Left forelimb (tissue), 1 donor: ENCODE data around the gene IFNA16.
"Not testable (repeated sequence)": the region's sequence is repeated elsewhere in the genome, so short reads cannot be mapped to it uniquely, and the experiment has no call there.

ENCODE experiments used
- DNase-seq: peaks from one replicate; pipeline ENCODE4 v3.0.0-alpha.2; 2018; ENCODE audit warnings: low spot score

The IFNA16 gene

GRCh38 chr9:21217211-21217610, at the start of gene IFNA16:
Gene IFNA16 (minus strand): TSS chr9:21217311. CDS start chr9:21217305, 6 bp downstream.
- DNase-seq = not testable (repeated sequence)

DNA sequence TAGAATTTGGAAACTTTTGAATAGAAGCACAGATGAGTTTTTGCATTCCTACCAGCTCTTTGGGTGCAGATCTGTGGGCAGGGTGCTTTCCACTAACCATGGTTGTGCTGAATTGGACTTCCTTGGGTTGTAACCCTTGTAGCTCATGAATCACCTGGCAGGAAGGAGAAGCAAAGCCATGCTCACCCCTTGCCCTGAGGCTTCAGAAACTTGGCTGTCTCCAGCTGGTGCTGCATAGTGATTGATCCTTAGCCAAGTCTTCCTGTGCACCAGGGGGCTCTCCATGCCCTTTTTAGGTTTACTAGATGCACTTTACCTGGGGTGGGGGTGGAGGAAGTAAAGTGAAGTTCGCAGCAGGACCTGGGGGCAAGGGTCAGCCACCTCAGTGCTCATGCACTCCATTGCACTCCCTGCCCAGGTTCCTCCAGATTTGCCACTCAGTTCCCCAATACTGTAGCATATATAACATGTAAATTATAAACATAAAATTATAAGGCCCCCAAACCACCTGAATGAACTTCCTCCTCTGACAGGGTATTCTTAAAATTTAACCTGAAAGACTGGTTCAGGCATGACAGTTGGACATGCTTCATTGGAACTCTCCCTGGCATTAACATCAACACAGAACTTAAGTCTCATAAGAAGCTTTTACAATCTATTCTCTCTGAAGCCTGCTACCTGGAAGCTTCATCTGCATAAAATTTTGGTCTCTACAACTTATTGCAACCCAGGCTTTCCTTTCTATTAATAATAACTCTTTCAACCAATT, 48.5 kb upstream of the IFNA16 start:
- DNase-seq = no peak

- DNase-seq = no peak
These were observed 38.6 kb upstream of the IFNA16 start for GRCh38 chr9:21255538-21256212.

DNA sequence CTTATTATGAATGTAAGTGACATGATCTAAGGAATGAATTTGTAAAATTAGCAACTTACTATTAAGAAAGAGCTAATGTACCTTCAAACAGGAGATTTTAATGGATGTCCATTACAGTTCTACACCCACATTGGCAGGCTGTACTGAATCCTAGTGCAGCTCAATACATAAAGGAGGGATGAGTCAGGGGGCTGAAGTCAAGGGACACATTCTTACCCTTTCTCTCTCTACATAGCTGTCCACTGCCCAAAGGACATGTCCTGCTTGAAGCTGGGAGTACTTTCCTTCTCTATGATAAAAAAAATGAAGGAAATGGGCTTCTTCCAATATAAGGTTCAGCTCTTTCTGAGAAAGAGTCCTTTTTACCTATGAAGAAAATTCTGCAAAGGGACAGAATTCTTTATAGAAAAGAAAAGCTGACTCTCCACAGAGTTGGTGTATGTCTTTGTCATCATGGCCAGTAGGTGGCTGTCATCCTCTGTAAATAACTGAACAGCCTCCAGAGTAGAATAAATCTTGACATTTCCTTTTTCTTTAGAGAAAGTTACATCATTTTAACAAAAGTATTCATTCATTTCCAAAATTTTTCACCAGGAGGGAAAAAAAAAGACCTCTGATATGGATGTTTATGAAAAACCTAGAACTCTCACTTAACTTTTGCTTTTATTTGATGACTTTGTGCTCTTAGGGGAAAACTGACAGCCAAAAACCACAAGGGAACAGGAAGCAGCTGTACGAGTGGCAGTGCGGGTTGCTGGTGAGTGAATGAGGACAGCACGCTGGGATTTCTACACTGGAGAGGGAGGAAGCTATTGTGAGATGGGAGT, 35.8 kb upstream of the IFNA16 start:
- DNase-seq = no peak

DNA sequence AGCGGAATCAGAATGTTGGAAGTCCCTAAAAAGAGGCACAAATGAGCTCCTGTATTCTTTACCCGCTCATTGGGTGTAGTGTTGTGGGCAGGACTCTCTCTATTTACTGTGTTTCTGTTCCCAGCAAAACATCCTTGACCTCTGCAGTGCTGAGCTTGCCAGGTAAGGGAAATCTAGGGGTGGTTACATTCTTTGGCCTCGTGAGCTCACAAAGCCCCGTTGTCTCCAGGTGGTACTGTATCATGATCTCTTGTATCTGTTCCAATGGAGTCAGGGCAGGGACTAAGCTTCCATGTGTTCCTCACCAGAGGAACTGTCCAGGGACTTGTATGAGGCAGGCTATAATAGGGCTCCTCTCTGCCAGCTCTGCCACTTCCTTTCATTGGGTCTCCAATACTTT, 34.5 kb upstream of the IFNA16 start:
- no peak for DNase-seq

DNA sequence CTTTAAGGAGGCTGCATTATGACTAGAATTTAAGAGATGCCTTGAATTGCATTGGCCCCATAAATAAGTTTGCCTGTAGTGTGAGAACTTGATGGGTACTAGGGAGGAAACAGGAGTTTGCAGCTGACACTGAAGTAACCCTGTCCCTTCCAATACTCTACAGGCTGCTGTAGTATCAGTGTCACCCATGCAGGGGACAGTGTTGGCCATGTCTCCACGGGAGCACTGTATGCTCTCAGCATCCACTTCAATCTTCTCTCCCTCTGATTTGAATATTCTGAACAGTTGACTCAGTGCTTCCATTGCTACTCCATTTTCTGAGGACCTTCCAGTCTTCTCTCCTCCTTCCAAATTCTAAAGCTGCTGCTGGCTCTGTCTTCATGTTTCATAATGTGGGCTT, 34.1 kb upstream of the IFNA16 start:
- no peak for DNase-seq

GRCh38 chr9:21244836-21245235, 27.7 kb upstream of the IFNA16 start:
- DNase-seq = no peak

- no peak for DNase-seq
These were observed 22.8 kb upstream of the IFNA16 start, which contains the start of gene IFNA14 for GRCh38 chr9:21239911-21240310. Gene IFNA14 (minus strand): TSS chr9:21240005. CDS start chr9:21239935, 70 bp downstream.

DNA sequence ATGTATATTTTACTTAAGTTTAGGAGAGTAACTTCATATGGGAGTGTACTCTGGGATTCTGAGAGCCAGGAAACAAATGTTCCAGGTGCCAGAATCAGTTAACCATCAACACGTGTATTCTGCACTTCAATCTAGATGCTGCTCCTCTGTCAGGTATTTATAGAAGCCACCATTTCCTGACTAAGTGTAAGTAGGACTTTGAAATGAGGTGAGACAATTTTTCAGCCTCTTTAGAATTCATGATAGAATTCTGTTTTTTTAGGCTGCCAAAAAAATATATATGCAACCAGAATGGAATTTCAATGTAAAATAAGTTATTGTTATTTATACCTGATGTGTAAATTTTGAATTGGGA, 19.2 kb upstream of the IFNA16 start:
- DNase-seq = not testable (repeated sequence)

- DNase-seq = not testable (repeated sequence)
These were observed 18.6 kb upstream of the IFNA16 start for GRCh38 chr9:21235468-21236359.

DNA sequence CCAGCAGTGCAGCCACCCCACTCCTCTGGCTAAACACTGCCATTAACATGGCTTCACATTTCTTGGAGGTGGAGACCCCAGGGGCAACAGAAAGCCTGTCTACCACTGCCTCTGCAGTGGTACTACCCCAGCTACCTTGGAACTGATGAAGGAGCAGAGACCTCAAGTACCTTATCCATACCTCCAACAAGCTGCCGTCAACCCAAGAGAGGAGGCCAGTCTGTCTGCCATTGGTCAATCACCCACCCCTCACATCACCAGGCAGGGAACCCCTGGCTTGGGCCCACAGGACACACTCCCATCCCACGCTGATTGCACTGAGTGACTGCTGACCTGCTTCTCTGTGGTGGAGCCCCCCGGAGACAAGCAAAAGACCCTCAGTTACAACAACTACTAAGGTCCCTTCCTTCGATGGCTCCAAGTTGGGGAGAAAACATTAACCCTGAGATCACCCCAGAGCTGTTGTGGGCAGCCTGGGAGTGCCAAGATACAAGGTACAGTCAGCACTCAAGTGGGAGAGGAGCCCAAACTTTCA, 17.1 kb upstream of the IFNA16 start:
- DNase-seq = no peak

DNA sequence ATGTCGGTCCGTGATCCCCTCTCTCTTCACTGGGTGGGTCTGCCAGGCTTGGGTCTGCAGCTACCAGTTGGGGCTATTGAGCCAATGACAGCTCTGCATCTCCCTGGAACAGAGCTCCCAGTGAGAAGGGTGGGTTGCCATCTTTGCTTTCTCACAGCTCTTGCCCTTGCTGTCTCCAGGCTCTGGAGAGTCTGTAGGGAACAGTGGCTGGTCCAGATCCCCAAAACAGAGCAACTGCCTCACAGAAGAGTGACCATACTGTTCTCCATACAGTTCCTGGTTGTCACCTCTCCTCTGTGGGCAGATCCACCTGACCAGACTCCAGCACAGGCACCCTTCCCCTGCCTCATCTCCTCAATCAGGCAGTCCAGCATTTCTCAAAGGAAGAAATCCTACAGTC, 16.1 kb upstream of the IFNA16 start:
- no peak for DNase-seq

DNA sequence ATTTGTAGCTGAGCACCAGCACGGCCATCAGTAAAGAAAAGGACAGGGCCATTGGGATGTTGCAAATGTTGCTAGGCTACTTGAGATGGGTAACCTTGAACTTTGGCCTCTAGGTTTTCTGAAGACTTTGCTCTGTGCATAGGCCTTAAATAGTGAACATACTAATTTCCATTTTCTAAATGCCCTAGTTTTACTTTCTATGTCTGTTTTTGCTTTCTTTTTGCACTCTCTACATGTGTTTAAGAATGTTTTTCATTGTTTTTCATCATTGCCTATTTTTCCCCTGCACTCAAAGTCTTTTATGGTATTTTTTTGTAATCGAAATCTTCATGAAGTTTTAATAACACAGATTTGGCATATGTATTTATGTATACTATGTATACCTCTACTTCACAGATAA, 11.0 kb upstream of the IFNA16 start, which contains the start of gene IFNA17:
TSS of gene IFNA17 (minus strand) at position 101 of the 400 bp plus-strand sequence. CDS start at position 52, 49 bp downstream.
- DNase-seq = no peak

DNA sequence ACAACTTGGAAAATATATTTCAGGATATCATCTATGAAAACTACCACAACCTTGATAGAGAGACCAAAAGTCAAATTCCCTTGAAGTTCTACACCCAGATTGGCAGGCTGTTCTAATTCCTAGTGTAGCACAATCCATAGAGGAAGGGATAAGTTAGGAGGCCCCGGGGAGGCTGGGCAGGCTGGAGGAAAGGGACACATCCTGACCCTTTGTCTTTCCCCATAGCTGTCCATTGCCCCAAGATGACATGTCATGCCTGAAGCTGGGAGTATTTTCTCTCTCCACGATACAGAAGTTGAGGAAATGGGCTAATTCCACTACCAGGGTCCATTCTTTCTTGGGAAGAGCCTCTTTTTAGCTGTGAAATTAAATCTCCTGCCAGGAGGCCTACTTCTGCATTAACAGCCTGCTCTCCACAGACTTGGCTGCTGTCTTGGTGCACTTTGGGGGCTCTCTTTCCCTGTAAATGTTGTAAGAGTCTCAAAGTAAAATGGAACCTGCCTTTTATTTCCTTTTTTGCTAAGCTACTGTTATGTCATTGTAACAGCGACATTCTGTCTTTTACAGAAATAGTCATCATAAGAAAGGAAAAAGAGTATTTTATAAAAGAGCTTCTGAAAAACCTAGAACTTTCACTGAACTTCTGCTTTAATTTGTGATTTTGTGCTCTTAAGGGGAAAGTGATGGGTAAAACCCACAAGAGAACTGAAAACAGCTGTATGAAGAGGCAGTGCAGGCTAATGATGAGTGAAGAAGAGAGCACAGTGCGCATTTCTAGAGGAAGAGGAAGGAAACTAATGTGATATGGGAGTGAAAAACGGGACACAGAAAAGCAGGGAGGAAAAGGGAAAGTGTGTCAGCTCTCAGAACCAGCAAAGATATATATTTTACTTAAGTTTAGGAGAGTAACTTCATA, 3.4 kb downstream of the IFNA16 start:
- DNase-seq = not testable (repeated sequence)

GRCh38 chr9:21212160-21212559, 5.0 kb downstream of the IFNA16 start:
- not testable (repeated sequence) for DNase-seq

DNA sequence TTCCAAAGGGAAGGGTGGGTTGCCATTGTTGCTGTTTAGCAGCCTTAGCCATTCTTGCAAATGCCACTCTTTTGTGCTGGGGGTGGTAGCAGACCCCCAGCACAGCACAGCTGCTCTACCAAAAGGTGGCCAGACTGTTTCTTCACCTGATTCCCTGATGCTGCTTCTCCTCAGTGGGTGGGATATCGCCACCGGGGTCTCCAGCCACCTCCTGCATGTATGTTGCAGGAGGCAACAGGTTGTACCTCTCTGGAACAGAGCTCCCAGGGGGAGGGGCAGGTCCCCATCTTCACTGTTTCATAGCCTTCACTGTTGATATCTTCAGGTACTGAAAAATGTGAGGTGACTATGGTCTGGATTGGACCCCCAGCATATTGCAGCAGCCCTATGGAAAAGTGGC, 6.3 kb downstream of the IFNA16 start:
- not testable (repeated sequence) for DNase-seq

DNA sequence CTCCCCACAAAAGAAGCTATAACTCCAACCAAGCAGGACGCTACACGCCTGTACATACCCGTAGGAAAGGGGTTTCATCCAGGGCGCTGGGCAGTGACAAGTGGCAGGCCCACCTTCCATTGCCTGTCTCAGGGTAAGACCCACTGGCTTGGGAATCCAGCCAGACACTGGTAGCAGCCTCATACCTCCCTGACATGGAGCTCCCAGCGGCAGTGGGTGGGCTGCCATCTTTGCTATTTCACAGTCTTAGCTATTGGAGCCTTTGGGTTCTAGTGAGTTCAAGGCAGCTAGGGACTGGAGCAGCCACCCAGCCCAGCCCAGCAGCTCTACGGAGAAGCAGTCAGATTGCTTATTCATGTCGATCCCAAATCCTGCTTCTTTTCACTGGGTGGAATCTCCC, 6.8 kb downstream of the IFNA16 start:
- DNase-seq = no peak

- DNase-seq = not testable (repeated sequence)
These were observed 10.1 kb downstream of the IFNA16 start, which contains the start of gene IFNA10 for GRCh38 chr9:21207043-21207442. Gene IFNA10 (minus strand): TSS chr9:21207143. CDS start chr9:21207097, 46 bp downstream.

- no peak for DNase-seq
These were observed 11.9 kb downstream of the IFNA16 start for GRCh38 chr9:21205204-21205603.

DNA sequence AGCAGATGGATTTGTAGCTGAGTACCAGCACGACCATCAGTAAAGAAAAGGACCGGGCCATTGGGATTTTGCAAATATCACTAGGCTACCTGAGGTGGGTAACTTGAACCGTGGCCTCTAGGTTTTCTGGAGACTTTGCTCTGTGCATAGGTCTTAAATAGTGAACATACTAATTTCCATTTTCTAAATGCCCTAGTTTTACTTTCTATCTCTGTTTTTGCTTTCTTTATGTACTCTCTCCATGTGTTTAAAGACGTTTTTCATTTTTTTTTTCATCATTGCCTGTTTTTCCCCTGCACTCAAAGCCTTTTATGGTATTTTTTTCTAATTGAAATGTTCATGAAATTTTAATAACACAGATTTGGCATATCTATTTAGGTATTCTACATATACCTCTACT, 15.0 kb downstream of the IFNA16 start, which contains the start of gene IFNA7:
TSS of gene IFNA7 (minus strand) at position 101 of the 400 bp plus-strand sequence. CDS start at position 61, 40 bp downstream.
- not testable (repeated sequence) for DNase-seq
